Gastrocnemius medialis (tissue), 4 donors: ENCODE data around the gene CHCHD6.

Experiments used
- CTCF ChIP-seq, 5 experiments: fragments of 450-650 bp in 3 of 5; fragments of 200-600 bp in 2 of 5; sonication (generic) in 2 of 5; IDR thresholded peaks in 4 of 5; conservative IDR thresholded peaks in 1 of 5; 1 replicate in 4 of 5; 2 replicates in 1 of 5; pipeline ENCODE4 v1.5.1; 2016 to 2019; ENCODE audit warnings: antibody characterized with exemption in 5 of 5, mild to moderate bottlenecking in 3 of 5, moderate library complexity in 3 of 5
- POLR2A ChIP-seq, 2 donors: fragments of 450-650 bp; IDR thresholded peaks; one replicate each; pipeline ENCODE4 v1.6.1; 2017; ENCODE audit warnings: antibody characterized with exemption in 2 of 2, mild to moderate bottlenecking in 2 of 2, moderate library complexity in 2 of 2

- TF ChIP-seq CTCF (IDR thresholded peaks at IDR 0.05 in 4 of 5, conservative IDR thresholded peaks at IDR 0.05 in 1 of 5) (no peak), POLR2A (IDR thresholded peaks at IDR 0.05) (no peak)
Observed at GRCh38 chr3:126955004-126955790, 251.2 kb downstream of the CHCHD6 start.
